Neural crest cell (in vitro differentiated cells): ENCODE data around the gene CD274. TPM values are rescaled to one million over a fixed set of nuclear protein-coding genes. Genes with fewer than 3 reads are reported as not detected.
"Not testable (repeated sequence)": the region's sequence is repeated elsewhere in the genome, so short reads cannot be mapped to it uniquely, and the experiment has no call there.

ENCODE experiments used
- DNase-seq: peaks from one replicate; pipeline ENCODE4 v3.0.0; 2021; ENCODE audit warnings: low read depth, mixed read lengths, low spot score
- H3K27ac Mint-ChIP-seq: one replicate; pipeline ENCODE4 v1.8.0; 2021; ENCODE audit warnings: mild to moderate bottlenecking, mixed read lengths; ENCODE audit not compliant: unreplicated experiment
- H3K27me3 Mint-ChIP-seq: 2 replicates; pipeline ENCODE4 v1.8.0; 2021; ENCODE audit warnings: low read depth, mild to moderate bottlenecking, mixed read lengths
- H3K36me3 Mint-ChIP-seq: 2 replicates; pipeline ENCODE4 v1.8.0; 2021; ENCODE audit warnings: low read depth, mild to moderate bottlenecking, mixed read lengths
- H3K4me1 Mint-ChIP-seq: 2 replicates; pipeline ENCODE4 v1.8.0; 2021; ENCODE audit warnings: mixed read lengths
- H3K4me3 Mint-ChIP-seq: one replicate; pipeline ENCODE4 v1.8.0; 2021; ENCODE audit warnings: mild to moderate bottlenecking, mixed read lengths
- H3K9me3 Mint-ChIP-seq: 2 replicates; pipeline ENCODE4 v1.8.0; 2021; ENCODE audit warnings: mixed read lengths
- CTCF ChIP-seq: fragments of 200-600 bp; sonication (generic); conservative IDR thresholded peaks from 2 replicates; pipeline ENCODE4 v1.5.0; 2021; ENCODE audit warnings: antibody characterized with exemption, mild to moderate bottlenecking
- total RNA-seq: library from RNA; stranded (reverse); gene quantifications from 2 replicates; pipeline ENCODE4 v1.2.1, GENCODE V29; 2021

CD274 gene
- total RNA-seq, 1 donor from 2014 or later: not detected

- DNase-seq: no peak
- H3K4me3 Mint-ChIP-seq: no peak overlapping the region
- no peaks in the 10 kb centered on the region for H3K9me3 Mint-ChIP-seq
- H3K4me1 Mint-ChIP-seq: peaks cover 8% of the 10 kb centered on the region
- H3K36me3 Mint-ChIP-seq: peaks cover 3% of the 10 kb centered on the region
- no peak for TF ChIP-seq CTCF
- H3K27me3 Mint-ChIP-seq: peaks cover 6% of the 10 kb centered on the region
- no peak overlapping the region for H3K27ac Mint-ChIP-seq
Measured at GRCh38 chr9:5453004-5453403, 2.7 kb downstream of the CD274 start.

- Mint-ChIP-seq H3K36me3 (peaks cover 3% of the 10 kb centered on the region), H3K9me3 (no peaks in the 10 kb centered on the region)
- TF ChIP-seq CTCF: no peak
Measured at GRCh38 chr9:5453673-5454072, 3.3 kb downstream of the CD274 start.

GRCh38 chr9:5455181-5455580 is 4.8 kb downstream of the CD274 start:
- Mint-ChIP-seq H3K4me3 (no peak overlapping the region), H3K27me3 (peaks cover under 1% of the 10 kb centered on the region), H3K36me3 (peaks cover 3% of the 10 kb centered on the region), H3K4me1 (peaks cover 5% of the 10 kb centered on the region), H3K9me3 (no peaks in the 10 kb centered on the region), H3K27ac (no peak overlapping the region)
- no peak for DNase-seq
- no peak for TF ChIP-seq CTCF

More at GRCh38 chr9:5453673-5454072, 3.3 kb downstream of the CD274 start:
- Mint-ChIP-seq H3K4me1 (peaks cover 8% of the 10 kb centered on the region), H3K27me3 (peaks cover 2% of the 10 kb centered on the region), H3K27ac (no peak overlapping the region), H3K4me3 (no peak overlapping the region)
- no peak for DNase-seq

GRCh38 chr9:5459289-5459829 is 9.0 kb downstream of the CD274 start:
- Mint-ChIP-seq H3K4me3 (no peak overlapping the region), H3K36me3 (no peaks in the 10 kb centered on the region), H3K27me3 (no peaks in the 10 kb centered on the region), H3K27ac (no peak overlapping the region), H3K9me3 (no peaks in the 10 kb centered on the region), H3K4me1 (no peaks in the 10 kb centered on the region)
- no peak for TF ChIP-seq CTCF
- DNase-seq: no peak

GRCh38 chr9:5460157-5460556 is 9.8 kb downstream of the CD274 start:
- Mint-ChIP-seq H3K9me3 (no peaks in the 10 kb centered on the region), H3K4me1 (no peaks in the 10 kb centered on the region), H3K27me3 (no peaks in the 10 kb centered on the region), H3K4me3 (no peak overlapping the region), H3K36me3 (no peaks in the 10 kb centered on the region), H3K27ac (no peak overlapping the region)
- no peak for TF ChIP-seq CTCF
- no peak for DNase-seq

- H3K27ac Mint-ChIP-seq, DNase-seq, H3K4me1 Mint-ChIP-seq, H3K36me3 Mint-ChIP-seq, H3K9me3 Mint-ChIP-seq, H3K27me3 Mint-ChIP-seq, H3K4me3 Mint-ChIP-seq: not testable (repeated sequence)
Measured at GRCh38 chr9:5464831-5465330, 14.5 kb downstream of the CD274 start.
